Keratinocyte (primary cell): ENCODE measurements around the gene NFATC1. TPM values are rescaled to one million over a fixed set of nuclear protein-coding genes. Genes with fewer than 3 reads are reported as not detected.

ENCODE experiments used
- DNase-seq: peaks from one replicate; pipeline ENCODE4 v3.0.0-alpha.2; 2011; ENCODE audit warnings: low read depth, missing footprints, low spot score
- FAIRE-seq: peaks from 2 replicates; lab custom pipeline; 2011; peaks lifted over from hg19 to GRCh38; lab: Jason Lieb, UNC
- H2AFZ ChIP-seq: 2 replicates; pipeline ENCODE4 v1.6.0; 2012; ENCODE audit warnings: low read length, control low read depth, inconsistent platforms; ENCODE audit not compliant: control insufficient read depth
- H3K27ac ChIP-seq: 2 replicates; pipeline ENCODE4 v1.5.1; 2011; ENCODE audit warnings: low read length; ENCODE audit not compliant: control insufficient read depth, insufficient read depth
- H3K27me3 ChIP-seq: 3 replicates; pipeline ENCODE4 v1.6.0; 2011; ENCODE audit warnings: low read length; ENCODE audit not compliant: control insufficient read depth, insufficient read depth; ENCODE audit errors: extremely low read depth
- H3K36me3 ChIP-seq, 2 experiments: 2 replicates in 1 of 2; 3 replicates in 1 of 2; pipeline ENCODE4 v1.5.1; 2011; ENCODE audit warnings: low read length in 2 of 2, mild to moderate bottlenecking in 1 of 2; ENCODE audit not compliant: control insufficient read depth in 2 of 2, insufficient read depth in 2 of 2; ENCODE audit errors: extremely low read depth in 1 of 2
- H3K4me1 ChIP-seq: 3 replicates; pipeline ENCODE4 v1.5.1; 2011; ENCODE audit warnings: low read length; ENCODE audit not compliant: control insufficient read depth, insufficient read depth; ENCODE audit errors: extremely low read depth
- H3K4me2 ChIP-seq: 3 replicates; pipeline ENCODE4 v1.6.0; 2011; ENCODE audit warnings: low read depth, low read length; ENCODE audit not compliant: control insufficient read depth, insufficient read depth; ENCODE audit errors: extremely low read depth
- H3K4me3 ChIP-seq, 3 experiments: fragments of 200-600 bp in 1 of 3; sonication (generic) in 1 of 3; 2 replicates in 2 of 3; 3 replicates in 1 of 3; pipeline ENCODE4 v1.5.1; 2011 to 2016; ENCODE audit warnings: low read length in 3 of 3, mild to moderate bottlenecking in 3 of 3, control low read depth in 2 of 3, inconsistent platforms in 1 of 3, low read depth in 1 of 3, mixed read lengths in 1 of 3, mixed run types in 1 of 3, moderate library complexity in 1 of 3; ENCODE audit not compliant: control insufficient read depth in 2 of 3, insufficient read depth in 2 of 3; ENCODE audit errors: extremely low read depth in 1 of 3
- H3K79me2 ChIP-seq: 2 replicates; pipeline ENCODE4 v1.6.0; 2012; ENCODE audit warnings: low read length; ENCODE audit not compliant: control insufficient read depth, insufficient read depth
- H3K9ac ChIP-seq: 3 replicates; pipeline ENCODE4 v1.6.0; 2011; ENCODE audit warnings: low read length; ENCODE audit not compliant: control insufficient read depth, insufficient read depth; ENCODE audit errors: extremely low read depth
- H3K9me1 ChIP-seq: 3 replicates; pipeline ENCODE4 v1.6.0; 2011; ENCODE audit warnings: low read length; ENCODE audit not compliant: control insufficient read depth, insufficient read depth; ENCODE audit errors: extremely low read depth
- H3K9me3 ChIP-seq: 2 replicates; pipeline ENCODE4 v1.5.1; 2012; ENCODE audit warnings: low read depth, low read length; ENCODE audit not compliant: control insufficient read depth
- H4K20me1 ChIP-seq: 3 replicates; pipeline ENCODE4 v1.6.0; 2011; ENCODE audit warnings: low read length; ENCODE audit not compliant: control insufficient read depth, insufficient read depth; ENCODE audit errors: extremely low read depth
- CTCF ChIP-seq, 3 experiments: IDR thresholded peaks in 1 of 3; conservative IDR thresholded peaks in 1 of 3; optimal IDR thresholded peaks in 1 of 3; 2 replicates in 2 of 3; 3 replicates in 1 of 3; pipeline versions ENCODE3 to v1.5.1; 2011; ENCODE audit warnings: low read length in 3 of 3, mild to moderate bottlenecking in 3 of 3, moderate library complexity in 2 of 3, control low read depth in 1 of 3, inconsistent platforms in 1 of 3; ENCODE audit not compliant: insufficient read depth in 2 of 3; ENCODE audit errors: extremely low read depth in 1 of 3
- EZH2 ChIP-seq: IDR thresholded peaks from one replicate; pipeline ENCODE4 v1.6.1; 2012; ENCODE audit warnings: inconsistent platforms, mild to moderate bottlenecking, low read length, moderate library complexity
- dilution Hi-C: fragments of 300-500 bp; cut with MboI; formaldehyde crosslinking; loops from one replicate; pipeline ENCODE4 v1.7.0; 2020; ENCODE audit warnings: low sequenced_read_pairs; ENCODE audit not compliant: extremely low pct_ligation_motif_present
- polyA plus RNA-seq, 5 experiments: library from polyadenylated mRNA; depleted of rRNA in 3 of 5; stranded (reverse) in 3 of 5; stranded (forward) in 1 of 5; unstranded in 1 of 5; fragments of >200 nt; gene quantifications; 1 replicate in 1 of 5; 2 replicates in 3 of 5; 3 replicates in 1 of 5; pipeline versions ENCODE4 v1.2.1 to v1.2.3, GENCODE V29; 2011 to 2012; ENCODE audit warnings: missing spikeins in 2 of 5, low read depth in 1 of 5, low replicate concordance in 1 of 5

Gene NFATC1
- polyA plus RNA-seq, 1 donor (not counting 4 experiments of a cell fraction or from before 2014, with no cell fraction given), result 0.77 TPM

GRCh38 chr18:79413025-79413424 is 17.3 kb downstream of the NFATC1 start:
- H3K27ac ChIP-seq, result no peak overlapping the region

GRCh38 chr18:79413426-79413825 is 17.7 kb downstream of the NFATC1 start:
- Histone ChIP-seq H3K27me3 (no peaks in the 10 kb centered on the region), H3K4me3 (no peak overlapping the region), H3K9me1 (no peaks in the 10 kb centered on the region), H3K27ac (no peak overlapping the region), H2AFZ (no peak overlapping the region), H3K79me2 (no peaks in the 10 kb centered on the region), H3K9ac (no peak overlapping the region), H3K9me3 (no peaks in the 10 kb centered on the region), H3K4me1 (no peaks in the 10 kb centered on the region), H3K4me2 (no peak overlapping the region), H4K20me1 (no peaks in the 10 kb centered on the region), H3K36me3 (no peaks in the 10 kb centered on the region)
- no peak for TF ChIP-seq CTCF (optimal IDR thresholded peaks at IDR 0.05 in 1 of 3, IDR thresholded peaks at IDR 0.05 in 1 of 3, conservative IDR thresholded peaks at IDR 0.05 in 1 of 3; ENCODE audit: extremely low read depth in 1 of 3, insufficient read depth in 2 of 3, low read length in 3 of 3)
- TF ChIP-seq EZH2, result no peak
- FAIRE-seq, result no peak
- dilution Hi-C loops, result no loop called here
- DNase-seq, result no peak

More at GRCh38 chr18:79413025-79413424, 17.3 kb downstream of the NFATC1 start:
- FAIRE-seq, result no peak
- no peak for TF ChIP-seq CTCF (optimal IDR thresholded peaks at IDR 0.05 in 1 of 3, IDR thresholded peaks at IDR 0.05 in 1 of 3, conservative IDR thresholded peaks at IDR 0.05 in 1 of 3; ENCODE audit: extremely low read depth in 1 of 3, insufficient read depth in 2 of 3, low read length in 3 of 3)
- no peak for TF ChIP-seq EZH2
- H4K20me1 ChIP-seq, result no peaks in the 10 kb centered on the region
- H3K4me1 ChIP-seq, result no peaks in the 10 kb centered on the region
- H3K4me2 ChIP-seq, result no peak overlapping the region
- H3K9me3 ChIP-seq, result no peaks in the 10 kb centered on the region
- no peaks in the 10 kb centered on the region for H3K9me1 ChIP-seq
- dilution Hi-C loops, result no loop called here
- no peak overlapping the region for H2AFZ ChIP-seq
- H3K27me3 ChIP-seq, result no peaks in the 10 kb centered on the region
- DNase-seq, result no peak
- H3K4me3 ChIP-seq, result no peak overlapping the region
- H3K79me2 ChIP-seq, result no peaks in the 10 kb centered on the region
- H3K9ac ChIP-seq, result no peak overlapping the region
- no peaks in the 10 kb centered on the region for H3K36me3 ChIP-seq
